T-cell (primary cell): Measurements from ENCODE around the gene DPP6. TPM values are rescaled to one million over a fixed set of nuclear protein-coding genes. Genes with fewer than 3 reads are reported as not detected.

Experiments used
- ATAC-seq, 4 experiments: fragments of 200-7000 bp in 3 of 4; fragments of 150-1000 bp in 1 of 4; cut with Tn5 transposase; replicated peaks in 1 of 4; 1 replicate in 3 of 4; 2 replicates in 1 of 4; pipeline ENCODE4 v1.10.0; 2021; ENCODE audit warnings: moderate library complexity in 3 of 4, mild to moderate bottlenecking in 2 of 4, moderate number of reproducible peaks in 1 of 4
- CTCF ChIA-PET, 2 donors: fragments of 300-600 bp; sonication (Branson Sonifier 250); formaldehyde crosslinking; loops; one replicate each; lab custom pipeline; 2022; ENCODE audit warnings: antibody characterized with exemption in 2 of 2; lab: Charles Lee
- POLR2A ChIA-PET, 2 donors: fragments of 300-600 bp; sonication (Branson Sonifier 250); formaldehyde crosslinking; loops; one replicate each; lab custom pipeline; 2022; ENCODE audit warnings: antibody characterized with exemption in 2 of 2; lab: Charles Lee
- DNase-seq, 35 experiments: peaks; one replicate each; pipeline versions ENCODE4 v3.0.0 to v3.0.0-alpha.2; 2013 to 2023
- H3K27ac ChIP-seq: one replicate; pipeline ENCODE4 v1.5.1; 2013; ENCODE audit warnings: low read length
- H3K27me3 ChIP-seq, 2 experiments: replicated peaks in 1 of 2; 1 replicate in 1 of 2; 2 replicates in 1 of 2; pipeline versions ENCODE4 v1.6.1 to v1.7.0; 2013; ENCODE audit warnings: low read length in 1 of 2, mixed read lengths in 1 of 2; ENCODE audit not compliant: control insufficient read depth in 2 of 2, insufficient read depth in 2 of 2; ENCODE audit errors: extremely low read depth in 1 of 2
- H3K36me3 ChIP-seq, 2 donors: 1 replicate in 1 of 2; 2 replicates in 1 of 2; pipeline versions ENCODE4 v1.6.1 to v1.7.0; 2013; ENCODE audit warnings: low read length in 1 of 2; ENCODE audit not compliant: control insufficient read depth in 2 of 2, insufficient read depth in 1 of 2; ENCODE audit errors: extremely low read depth in 1 of 2
- H3K4me1 ChIP-seq, 2 experiments: 1 replicate in 1 of 2; 2 replicates in 1 of 2; pipeline versions ENCODE4 v1.6.1 to v1.7.0; 2013; ENCODE audit warnings: low read length in 2 of 2, mixed read lengths in 1 of 2; ENCODE audit not compliant: insufficient read depth in 2 of 2, control insufficient read depth in 1 of 2; ENCODE audit errors: extremely low read depth in 1 of 2
- H3K4me3 ChIP-seq, 2 donors: 1 replicate in 1 of 2; 2 replicates in 1 of 2; pipeline versions ENCODE4 v1.5.1 to v1.7.0; 2013; ENCODE audit warnings: mild to moderate bottlenecking in 2 of 2, low read length in 1 of 2, moderate library complexity in 1 of 2; ENCODE audit not compliant: control insufficient read depth in 1 of 2; ENCODE audit errors: extremely low read depth in 1 of 2
- H3K9me3 ChIP-seq: 2 replicates; pipeline ENCODE4 v1.7.0; 2013
- H3K27ac Mint-ChIP-seq, 2 donors: one replicate each; pipeline ENCODE4 v1.8.0; 2020 to 2021; ENCODE audit warnings: mild to moderate bottlenecking in 2 of 2, mixed read lengths in 2 of 2
- H3K27me3 Mint-ChIP-seq, 2 donors: one replicate each; pipeline ENCODE4 v1.8.0; 2021 to 2022; ENCODE audit warnings: mixed read lengths in 2 of 2
- H3K36me3 Mint-ChIP-seq: one replicate; pipeline ENCODE4 v1.8.0; 2021; ENCODE audit warnings: mixed read lengths
- H3K4me1 Mint-ChIP-seq, 3 donors: one replicate each; pipeline ENCODE4 v1.8.0; 2020 to 2022; ENCODE audit warnings: mixed read lengths in 3 of 3, mild to moderate bottlenecking in 1 of 3
- H3K4me3 Mint-ChIP-seq, 3 donors: one replicate each; pipeline ENCODE4 v1.8.0; 2020 to 2022; ENCODE audit warnings: mild to moderate bottlenecking in 3 of 3, mixed read lengths in 3 of 3, moderate library complexity in 3 of 3
- H3K9me3 Mint-ChIP-seq, 3 donors: one replicate each; pipeline ENCODE4 v1.8.0; 2020 to 2022; ENCODE audit warnings: mixed read lengths in 3 of 3
- WGBS: methylation state at CpG from one replicate; pipeline ENCODE4 v1.1.5; 2013; ENCODE audit warnings: missing lambda C conversion rate; ENCODE audit not compliant: insufficient coverage; 5-methylcytosine and 5-hydroxymethylcytosine counted together
- total RNA-seq, 35 experiments: library from RNA in 6 of 35; stranded (reverse) in 6 of 35; fragments of 120-200 nt in 1 of 35; gene quantifications; one replicate each; pipeline versions ENCODE4 v1.2.1 to v1.2.4 and lab custom pipeline; 2013 to 2026

The DPP6 gene
- total RNA-seq, 5 donors from 2014 or later (not counting 1 experiment from before 2014, with no cell fraction given): not detected

DNA sequence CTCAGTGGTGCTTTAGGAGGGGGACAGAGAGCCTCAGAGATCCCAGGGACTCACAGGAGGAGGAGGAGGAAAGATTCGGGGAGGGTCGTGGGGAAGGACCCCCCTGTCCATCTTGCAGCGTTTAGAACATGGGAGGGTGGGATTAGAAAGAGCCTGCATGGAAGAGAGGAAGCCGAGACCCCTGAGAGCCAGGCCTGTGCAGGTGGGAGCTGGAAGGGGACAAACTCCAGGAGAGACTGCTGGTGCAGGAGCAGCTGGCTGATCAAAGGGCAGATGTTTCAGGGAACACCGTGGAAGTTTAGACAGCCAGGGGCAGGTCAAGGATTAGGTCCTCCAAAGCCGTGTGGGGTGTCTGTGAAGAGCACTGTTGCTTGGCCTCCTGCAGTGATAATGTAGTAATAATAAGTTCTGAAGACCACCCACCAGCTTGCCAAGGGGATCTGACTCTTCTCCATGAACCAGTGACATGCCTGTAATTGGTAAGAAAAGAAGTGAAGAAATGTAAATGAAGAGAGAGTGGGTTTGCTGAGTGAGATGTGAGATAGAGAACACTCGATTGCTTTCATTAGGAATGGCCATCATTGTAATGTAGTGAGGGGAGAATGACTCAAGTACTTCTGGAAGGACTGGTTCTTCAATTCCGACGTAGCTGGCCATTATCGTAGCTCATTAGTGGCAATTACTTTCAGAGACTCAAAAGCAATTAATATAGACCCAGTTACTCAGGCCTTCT, 525.1 kb downstream of the DPP6 start:
- H3K4me3 Mint-ChIP-seq: no peak overlapping the region
- 86% methylated on average over 5 of the region's 10 CpGs for WGBS
- POLR2A ChIA-PET: no interaction called here

DNA sequence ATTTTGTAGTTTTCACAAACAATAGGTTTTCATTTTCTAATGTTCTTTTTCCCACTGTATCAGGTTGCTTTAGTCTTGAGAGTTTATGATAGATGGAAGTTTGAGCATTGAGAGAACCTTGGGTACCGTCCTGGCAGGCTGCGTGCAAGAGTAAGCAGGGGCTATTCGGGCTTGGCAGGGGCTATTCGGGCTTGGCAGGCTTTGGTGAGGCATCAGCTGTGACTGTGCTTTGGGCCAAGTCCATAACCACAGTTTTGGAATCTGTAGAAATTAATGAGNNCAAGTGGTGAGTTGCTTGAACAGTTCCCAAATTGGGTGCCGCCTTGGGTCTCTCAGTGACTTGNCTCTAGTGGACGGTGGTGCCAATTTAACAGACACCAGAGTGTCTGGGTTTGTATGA, 526.1 kb downstream of the DPP6 start:
- no peaks in the 10 kb centered on the region for H3K36me3 ChIP-seq
- Mint-ChIP-seq H3K9me3 (no peaks in the 10 kb centered on the region), H3K4me1 (no peaks in the 10 kb centered on the region), H3K27ac (no peak overlapping the region), H3K27me3 (no peaks in the 10 kb centered on the region), H3K4me3 (no peak overlapping the region), H3K36me3 (no peaks in the 10 kb centered on the region)
- H3K9me3 ChIP-seq: no peaks in the 10 kb centered on the region
- no peak for ATAC-seq
- no peak overlapping the region for H3K27ac ChIP-seq
- ChIA-PET CTCF (no interaction called here), POLR2A (no interaction called here)
- no peak for DNase-seq
- H3K27me3 ChIP-seq: no peaks in the 10 kb centered on the region
- H3K4me3 ChIP-seq: no peak overlapping the region
- WGBS: 94% methylated on average over 3 of the region's 6 CpGs
- no peaks in the 10 kb centered on the region for H3K4me1 ChIP-seq

More for the DNA sequence above, 525.1 kb downstream of the DPP6 start:
- ATAC-seq (no peak), DNase-seq (no peak)
- Histone ChIP-seq H3K36me3 (no peaks in the 10 kb centered on the region), H3K4me3 (no peak overlapping the region), H3K27me3 (no peaks in the 10 kb centered on the region), H3K4me1 (no peaks in the 10 kb centered on the region), H3K9me3 (no peaks in the 10 kb centered on the region), H3K27ac (no peak overlapping the region)
- Mint-ChIP-seq H3K4me1 (no peaks in the 10 kb centered on the region), H3K9me3 (no peaks in the 10 kb centered on the region), H3K36me3 (no peaks in the 10 kb centered on the region), H3K27me3 (no peaks in the 10 kb centered on the region), H3K27ac (no peak overlapping the region)
- CTCF ChIA-PET: no interaction called here

DNA sequence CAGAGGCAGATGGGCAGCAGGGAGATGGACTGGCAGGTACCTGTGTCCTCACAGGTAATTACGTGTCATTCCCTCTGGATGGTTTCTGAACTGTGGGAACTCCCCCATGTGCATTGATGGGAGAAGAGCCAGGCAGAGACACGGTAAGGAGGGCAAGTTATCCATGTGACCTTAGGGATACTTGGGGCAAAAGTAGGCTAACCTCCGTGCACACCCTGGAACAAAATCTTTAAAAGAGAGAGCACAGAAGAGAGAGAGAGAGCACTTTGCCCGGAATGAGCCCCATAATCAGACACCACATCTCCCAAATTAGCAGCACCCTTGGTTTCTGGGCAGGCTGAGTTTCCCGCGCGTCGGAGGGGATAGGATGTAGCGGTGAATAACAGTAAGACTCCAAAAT, 527.5 kb downstream of the DPP6 start:
- Mint-ChIP-seq H3K27ac (no peak overlapping the region), H3K4me1 (no peaks in the 10 kb centered on the region), H3K27me3 (no peaks in the 10 kb centered on the region), H3K9me3 (peaks cover 0 to 7% (median 0%) of the 10 kb centered on the region in 3 donors), H3K4me3 (no peak overlapping the region), H3K36me3 (no peaks in the 10 kb centered on the region)
- Histone ChIP-seq H3K9me3 (no peaks in the 10 kb centered on the region), H3K4me3 (no peak overlapping the region), H3K27ac (no peak overlapping the region), H3K36me3 (no peaks in the 10 kb centered on the region), H3K4me1 (no peaks in the 10 kb centered on the region), H3K27me3 (no peaks in the 10 kb centered on the region)
- ATAC-seq (no peak), DNase-seq (no peak)
- POLR2A ChIA-PET: no interaction called here
- CTCF ChIA-PET: no interaction called here
- 93% methylated on average over 2 of the region's 9 CpGs for WGBS

DNA sequence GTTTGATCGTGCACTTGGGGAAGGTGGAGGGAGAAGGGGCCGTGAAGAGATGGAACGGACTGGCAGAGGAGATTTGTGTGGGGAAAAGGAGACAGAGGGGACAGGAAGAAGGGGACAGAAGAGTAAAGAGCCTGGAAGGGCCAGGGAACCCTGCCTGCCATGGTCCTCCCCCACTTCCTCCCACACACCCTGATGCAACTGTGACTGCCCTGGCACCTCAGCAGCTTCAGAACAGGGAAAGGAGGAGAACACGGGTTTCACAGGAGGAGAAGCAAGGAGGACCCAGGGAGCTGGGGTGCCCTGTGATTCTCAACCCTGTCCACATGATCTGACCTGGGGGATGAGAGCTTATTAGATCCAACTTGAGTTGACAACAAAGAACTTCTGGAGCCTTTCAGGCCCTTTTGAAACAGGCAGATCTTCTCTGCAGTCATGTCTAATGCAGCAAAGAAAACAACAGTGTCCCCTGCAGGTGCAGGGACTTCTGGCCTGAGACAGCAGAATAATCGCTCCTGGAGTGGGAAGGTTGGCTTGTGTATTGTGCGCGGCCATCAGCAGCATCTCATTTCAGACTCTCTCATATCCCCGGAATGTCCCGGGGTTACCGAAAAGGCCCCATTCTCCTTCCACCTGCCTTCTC, 529.2 kb downstream of the DPP6 start:
- Mint-ChIP-seq H3K36me3 (no peaks in the 10 kb centered on the region), H3K4me3 (no peak overlapping the region), H3K9me3 (peaks cover 0 to 7% (median 0%) of the 10 kb centered on the region in 3 donors), H3K27ac (no peak overlapping the region), H3K4me1 (no peaks in the 10 kb centered on the region), H3K27me3 (no peaks in the 10 kb centered on the region)
- no peaks in the 10 kb centered on the region for H3K4me1 ChIP-seq
- no peaks in the 10 kb centered on the region for H3K36me3 ChIP-seq
- WGBS: 93% methylated on average over 3 of the region's 10 CpGs
- CTCF ChIA-PET: no interaction called here
- H3K27ac ChIP-seq: no peak overlapping the region
- H3K9me3 ChIP-seq: no peaks in the 10 kb centered on the region
- DNase-seq: no peak
- POLR2A ChIA-PET: no interaction called here
- no peak for ATAC-seq
- H3K27me3 ChIP-seq: no peaks in the 10 kb centered on the region
- no peak overlapping the region for H3K4me3 ChIP-seq

- Histone ChIP-seq H3K4me3 (no peak overlapping the region), H3K9me3 (no peaks in the 10 kb centered on the region), H3K27ac (no peak overlapping the region), H3K4me1 (no peaks in the 10 kb centered on the region), H3K27me3 (no peaks in the 10 kb centered on the region), H3K36me3 (no peaks in the 10 kb centered on the region)
- no peak overlapping the region for H3K4me3 Mint-ChIP-seq
- WGBS: 89% methylated on average over 15 of the region's 15 CpGs
- DNase-seq: no peak
- H3K36me3 Mint-ChIP-seq: no peaks in the 10 kb centered on the region
- peaks cover 0 to 11% (median 0%) of the 10 kb centered on the region in 3 donors for H3K9me3 Mint-ChIP-seq
- no peak overlapping the region for H3K27ac Mint-ChIP-seq
- ChIA-PET CTCF (no interaction called here), POLR2A (no interaction called here)
- no peaks in the 10 kb centered on the region for H3K4me1 Mint-ChIP-seq
- ATAC-seq: no peak
- H3K27me3 Mint-ChIP-seq: no peaks in the 10 kb centered on the region
These were observed 531.3 kb downstream of the DPP6 start for GRCh38 chr7:154583454-154583853.

DNA sequence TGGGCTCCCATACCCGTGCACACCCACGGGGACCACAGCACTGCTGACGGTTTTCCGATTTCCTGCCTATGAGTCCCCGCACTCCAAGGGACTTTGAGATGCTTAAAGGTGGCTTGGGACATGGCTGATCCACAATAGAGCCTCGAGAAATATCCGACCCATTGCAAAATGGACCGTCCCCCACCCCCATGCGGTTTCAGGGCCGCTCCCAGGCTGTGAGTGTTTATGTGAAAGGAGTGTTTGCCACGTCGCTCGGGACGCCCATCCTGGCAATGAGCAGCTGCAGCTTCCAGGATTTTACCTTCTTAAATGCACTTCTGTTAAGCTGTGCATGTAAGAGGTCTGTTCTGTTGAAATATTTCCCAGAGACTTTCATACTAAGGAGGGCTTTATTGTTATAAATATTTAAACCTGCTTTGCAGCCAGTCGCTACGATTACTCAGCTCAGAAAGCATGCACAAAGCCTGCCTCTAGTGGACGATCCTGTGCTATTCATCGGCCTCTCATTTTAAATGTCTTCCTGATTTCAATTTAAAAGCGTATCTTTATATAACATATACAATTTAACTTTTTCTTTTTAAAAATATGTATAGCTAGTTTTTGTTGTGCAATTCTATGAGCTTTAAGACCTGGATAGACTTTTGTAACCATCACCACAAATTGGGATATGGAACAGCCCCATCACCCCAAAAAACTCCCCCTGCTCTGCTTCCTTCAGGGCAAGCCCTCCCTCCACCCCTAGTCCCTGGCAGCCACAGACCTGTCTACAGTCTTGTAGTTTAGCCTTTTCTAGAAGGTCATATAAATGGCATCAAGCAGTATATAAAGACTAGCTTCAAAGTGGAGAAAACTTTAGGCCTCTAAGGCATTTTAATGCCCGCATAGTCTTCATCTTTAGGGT, 532.4 kb downstream of the DPP6 start:
- no peak overlapping the region for H3K4me3 Mint-ChIP-seq
- Histone ChIP-seq H3K27me3 (no peaks in the 10 kb centered on the region), H3K4me3 (no peak overlapping the region), H3K9me3 (no peaks in the 10 kb centered on the region), H3K27ac (no peak overlapping the region), H3K36me3 (no peaks in the 10 kb centered on the region), H3K4me1 (no peaks in the 10 kb centered on the region)
- peaks cover 0 to 11% (median 0%) of the 10 kb centered on the region in 3 donors for H3K9me3 Mint-ChIP-seq
- no peak for DNase-seq
- H3K4me1 Mint-ChIP-seq: no peaks in the 10 kb centered on the region
- 69% methylated on average over 5 of the region's 20 CpGs for WGBS
- no peaks in the 10 kb centered on the region for H3K36me3 Mint-ChIP-seq
- ChIA-PET POLR2A (no interaction called here), CTCF (no interaction called here)
- no peak overlapping the region for H3K27ac Mint-ChIP-seq
- ATAC-seq: no peak
- H3K27me3 Mint-ChIP-seq: no peaks in the 10 kb centered on the region
